ENCODE data around the gene EXOC6B.

Gene EXOC6B

GRCh38 chr2:72825257-72826155, at the start of gene EXOC6B:
Gene EXOC6B (minus strand): TSS chr2:72826033.
- peak; percentile 87 to 88 for DNase-seq

DNA sequence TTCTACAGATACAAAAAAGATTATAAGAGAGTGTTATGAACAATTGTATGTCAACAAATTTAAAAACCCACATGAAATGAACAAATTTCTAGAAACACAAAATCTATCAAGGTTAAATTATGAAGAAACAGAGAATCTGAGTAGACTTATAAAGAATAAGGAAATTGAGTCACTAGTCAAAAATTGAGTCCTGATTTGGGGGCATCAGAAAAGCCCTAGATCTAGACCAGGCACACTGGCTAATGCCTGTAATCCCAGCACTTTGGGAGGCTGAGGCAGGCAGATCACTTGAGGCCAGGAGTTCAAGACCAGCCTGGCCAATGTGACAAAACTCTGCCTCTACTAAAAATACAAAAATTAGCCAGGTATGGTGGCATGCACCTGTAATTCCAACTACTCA, 46.0 kb upstream of the EXOC6B start:
- no peak for DNase-seq

- no peak for DNase-seq
Observed at GRCh38 chr2:72871060-72871459, 45.2 kb upstream of the EXOC6B start.

- DNase-seq, result no peak
Observed at GRCh38 chr2:72864500-72864899, 38.7 kb upstream of the EXOC6B start.

DNA sequence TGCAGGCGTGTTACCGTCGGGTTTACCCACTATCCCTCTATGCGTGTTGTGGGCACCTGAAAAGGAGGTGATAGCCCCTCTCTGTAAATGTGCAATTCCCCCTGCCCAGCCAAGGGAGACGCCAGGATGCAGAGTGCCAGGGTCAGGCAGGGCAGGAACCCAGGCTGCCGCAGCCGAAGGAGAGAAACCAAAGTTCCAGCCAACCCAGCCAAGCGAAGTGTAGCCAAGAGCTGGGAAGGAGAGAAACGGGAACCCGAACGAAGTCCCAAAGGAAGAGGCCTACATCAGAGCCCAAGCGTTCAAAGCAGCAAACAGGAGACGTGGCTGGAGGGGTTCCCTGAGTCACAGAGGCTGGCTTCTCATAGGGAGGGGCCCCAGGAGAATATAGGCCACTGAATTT, 37.2 kb upstream of the EXOC6B start:
- DNase-seq, result no peak

DNA sequence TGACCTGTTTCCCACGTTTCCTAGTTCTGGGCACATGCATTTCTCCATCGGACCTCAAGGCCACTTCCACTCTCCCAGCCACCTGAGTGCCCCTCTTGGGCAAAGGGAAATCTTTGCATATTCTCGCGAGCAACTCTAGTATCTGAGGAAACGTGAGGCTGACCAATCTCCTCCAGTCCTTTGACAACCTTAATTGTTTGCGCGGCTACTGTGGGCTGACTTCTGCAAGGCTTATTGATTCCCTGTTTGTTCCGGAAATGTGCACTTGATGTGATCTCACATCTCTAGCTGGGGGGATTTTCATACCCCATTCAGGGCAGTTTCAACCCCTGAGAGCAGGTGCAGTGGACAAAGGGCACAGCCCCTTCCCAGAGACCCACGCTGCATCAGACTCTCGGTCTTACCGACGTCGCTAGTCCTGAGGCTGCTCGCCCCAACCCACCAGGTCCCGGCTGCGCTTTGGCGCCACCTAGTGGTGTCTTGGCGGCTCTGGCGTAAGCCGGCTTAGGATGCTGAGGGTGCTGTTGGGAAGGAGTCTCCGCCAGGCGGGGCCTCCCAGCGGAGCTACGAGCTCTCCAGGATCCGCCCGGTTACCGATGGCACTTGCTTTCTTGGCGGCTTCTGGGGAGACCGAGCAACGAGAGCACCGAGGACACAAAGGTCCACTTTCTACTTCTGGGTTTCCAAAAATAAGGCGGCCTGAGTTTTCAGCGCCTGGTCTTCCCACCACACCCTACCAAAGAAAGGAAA, 36.6 kb upstream of the EXOC6B start:
- DNase-seq, result peak; percentile 93

DNA sequence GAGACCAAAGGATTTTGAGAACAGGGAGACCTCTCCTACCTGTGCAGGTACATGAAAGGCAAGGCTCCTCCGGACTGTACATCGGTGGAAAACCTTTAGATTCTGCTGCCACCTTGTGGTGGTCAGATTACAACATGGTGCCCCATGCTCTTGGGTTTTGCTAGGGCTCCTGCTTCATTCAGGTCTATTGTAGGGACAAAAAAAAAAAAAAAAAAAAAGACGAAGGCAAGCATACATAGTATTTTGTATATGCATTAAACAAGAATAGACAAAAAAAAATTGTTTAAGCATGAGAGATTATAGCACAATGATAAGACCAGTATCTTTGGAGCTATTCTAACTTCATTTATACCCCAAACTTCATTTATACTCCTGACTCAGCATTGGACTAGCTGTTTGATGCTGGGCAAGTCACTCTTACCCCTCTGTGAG, 34.0 kb upstream of the EXOC6B start:
- DNase-seq, result peak; percentile 52 to 75

- DNase-seq, result no peak
Observed at GRCh38 chr2:72851333-72851732, 25.5 kb upstream of the EXOC6B start.

DNA sequence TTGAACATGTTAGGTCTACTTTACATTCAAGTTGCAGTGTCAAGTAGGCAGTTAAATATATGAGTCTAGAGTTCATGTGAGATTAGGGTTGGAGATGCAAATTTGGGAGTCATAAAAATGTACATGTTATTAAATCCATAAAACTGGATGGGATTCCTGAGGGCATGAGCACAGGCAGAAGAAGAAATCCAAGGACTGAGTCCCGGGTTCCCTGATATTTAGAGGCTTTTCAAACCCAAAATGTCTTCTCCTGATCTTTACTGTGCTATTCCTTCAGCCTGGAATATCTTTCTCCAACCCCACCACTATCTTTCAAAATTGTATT, 23.3 kb upstream of the EXOC6B start:
- no peak for DNase-seq

DNA sequence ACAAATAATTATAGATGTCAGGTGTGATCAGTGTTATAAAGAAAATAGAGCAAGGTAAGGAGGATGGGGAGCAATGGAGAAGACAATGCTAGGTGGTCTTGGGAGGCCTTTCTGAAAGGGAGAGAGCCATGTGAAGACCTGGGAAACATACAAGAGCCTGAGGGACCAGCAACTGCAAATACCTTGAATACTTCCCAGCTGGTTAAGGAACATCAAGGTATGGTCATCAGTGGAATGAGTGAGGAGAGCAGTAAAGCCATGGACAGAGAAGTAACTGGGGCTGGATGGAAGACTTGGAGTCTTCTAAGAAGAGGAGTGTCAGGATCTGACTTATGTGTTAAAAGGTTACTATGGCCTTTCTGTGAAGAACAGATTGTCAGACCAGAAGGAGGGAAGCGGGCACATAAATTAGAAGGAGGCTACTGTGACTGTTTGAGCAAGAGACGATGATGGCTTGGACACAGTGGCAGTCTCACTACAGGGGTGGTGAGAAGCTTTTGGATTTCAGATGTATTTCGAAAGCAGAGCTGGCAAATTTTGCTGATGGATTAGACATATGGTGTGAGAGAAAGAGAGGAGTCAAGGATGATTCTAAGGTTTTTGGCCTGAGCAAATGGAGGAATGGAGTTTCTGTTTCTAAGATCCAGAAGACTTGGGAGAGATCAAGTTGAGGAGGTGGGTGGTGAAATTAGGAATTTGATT, 22.8 kb upstream of the EXOC6B start:
- DNase-seq, result no peak

DNA sequence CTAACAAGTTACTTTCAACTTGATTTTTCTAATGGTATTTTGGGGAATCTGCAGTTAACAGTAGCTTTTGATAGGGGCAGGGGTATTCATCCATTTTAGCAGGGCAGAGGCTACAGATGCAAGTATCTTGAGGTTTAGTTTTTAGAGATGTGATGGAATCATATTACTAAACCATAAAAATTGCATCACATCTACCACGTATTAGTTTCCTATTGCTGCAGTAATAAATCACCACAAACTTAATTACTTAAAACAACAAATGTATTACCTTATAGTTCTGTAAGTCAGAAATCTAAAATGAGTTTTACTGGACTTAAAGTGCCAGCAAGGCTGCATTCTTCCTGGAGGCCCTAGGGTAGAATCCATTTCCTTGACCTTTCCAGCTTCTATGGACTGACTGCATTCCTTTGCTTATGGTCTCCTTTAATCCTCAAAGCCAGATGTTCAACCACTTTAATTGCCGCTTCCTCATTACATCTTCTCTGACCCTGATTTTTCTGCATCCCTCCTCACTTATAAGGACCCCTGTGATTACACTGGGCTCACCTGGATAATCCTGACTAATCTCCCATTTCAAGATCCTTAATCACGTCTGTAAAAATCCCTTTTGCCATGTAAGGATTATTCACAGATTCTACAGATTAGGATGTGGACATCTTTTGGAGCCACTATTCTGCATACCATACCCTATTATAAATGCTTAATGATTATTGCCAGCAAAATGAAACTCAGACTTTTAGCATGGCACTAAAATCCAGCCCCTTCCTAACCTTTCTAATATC, 21.9 kb upstream of the EXOC6B start:
- DNase-seq, result no peak

DNA sequence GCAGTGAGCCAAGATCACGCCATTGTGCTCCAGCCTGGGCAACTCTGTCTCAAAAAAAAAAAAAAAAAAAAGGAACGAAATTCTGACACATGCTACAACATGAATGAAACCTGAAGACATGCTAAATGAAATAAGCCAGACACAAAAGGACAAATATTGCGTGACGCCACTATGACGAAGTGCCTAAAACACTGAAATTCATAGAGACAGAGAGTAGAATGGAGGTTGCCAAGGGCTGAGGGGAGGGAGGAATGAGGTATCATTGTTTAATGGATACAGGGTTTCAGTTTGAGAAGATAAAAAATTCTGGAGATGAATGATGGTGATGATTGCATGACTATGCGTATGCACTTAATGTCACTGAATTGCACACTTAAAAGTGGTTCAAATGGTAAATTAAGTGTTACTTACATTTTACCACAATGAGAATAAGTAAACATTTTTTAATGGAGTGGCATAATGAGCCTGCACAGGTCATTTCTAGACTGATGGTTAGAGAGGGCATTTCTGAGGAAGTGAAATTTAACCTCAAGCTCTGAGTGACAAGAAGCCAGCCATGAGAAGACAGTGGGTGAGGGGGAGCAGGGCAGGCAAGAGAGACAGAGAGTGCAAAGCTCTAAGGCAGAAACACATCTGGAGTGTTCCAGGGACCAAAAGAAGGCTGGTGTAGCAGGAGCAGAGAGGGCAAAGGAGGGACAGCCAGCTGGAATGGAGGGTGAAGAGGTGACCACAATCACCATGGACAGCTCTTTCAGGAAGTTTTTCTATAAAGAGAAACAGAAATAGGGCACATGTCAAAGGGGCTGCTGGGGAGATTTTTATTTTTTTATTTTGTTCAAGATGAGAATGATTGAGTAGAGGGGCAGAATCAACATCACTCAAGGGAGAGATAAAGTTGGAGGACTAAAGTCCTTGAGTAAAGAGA, 20.6 kb upstream of the EXOC6B start:
- no peak for DNase-seq

DNA sequence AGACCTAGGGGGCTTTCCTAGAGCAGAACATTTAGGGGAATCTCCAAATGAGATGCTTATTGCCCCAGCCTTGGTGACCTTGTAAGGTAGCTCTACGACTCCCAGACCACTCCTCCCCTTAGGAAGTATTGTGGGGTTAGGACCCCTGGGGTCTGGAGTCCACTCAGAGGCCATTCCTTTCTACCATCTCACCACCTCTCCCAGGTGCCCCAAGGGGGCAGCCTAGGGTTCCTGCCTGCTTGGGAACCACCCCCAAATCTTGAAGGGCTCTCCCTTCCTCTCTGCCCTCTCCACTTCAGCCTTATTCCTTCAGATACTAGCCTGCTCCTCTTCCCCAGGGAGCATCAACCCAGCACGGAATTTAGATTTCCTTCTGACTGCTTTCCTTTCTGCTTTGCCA, 17.5 kb upstream of the EXOC6B start:
- DNase-seq, result no peak

- DNase-seq, result peak in 1 of 2 experiments; percentile 22
Observed at GRCh38 chr2:72841462-72842125, 15.8 kb upstream of the EXOC6B start.

- no peak for DNase-seq
Observed at GRCh38 chr2:72840066-72840465, 14.2 kb upstream of the EXOC6B start.

DNA sequence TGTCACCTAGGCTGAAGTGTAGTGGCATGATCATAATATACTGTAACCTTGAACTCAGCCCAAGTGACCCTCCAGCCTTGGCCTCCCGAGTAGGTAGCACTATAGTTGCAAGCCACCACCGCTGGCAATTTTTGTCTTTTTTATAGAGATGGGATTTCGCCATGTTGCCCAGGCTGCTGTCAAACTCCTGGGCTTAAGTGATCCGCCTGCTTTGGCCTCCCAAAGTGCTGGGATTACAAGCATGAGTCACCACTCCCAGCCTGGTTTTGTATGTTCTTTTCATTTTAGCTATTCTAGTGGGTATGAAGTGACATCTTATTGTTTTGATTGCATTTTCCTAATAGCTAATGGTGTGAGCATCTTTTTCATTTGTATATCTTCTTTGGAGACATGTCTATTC, 11.3 kb upstream of the EXOC6B start:
- no peak for DNase-seq

- DNase-seq, result no peak
Observed at GRCh38 chr2:72835403-72835802, 9.6 kb upstream of the EXOC6B start.

DNA sequence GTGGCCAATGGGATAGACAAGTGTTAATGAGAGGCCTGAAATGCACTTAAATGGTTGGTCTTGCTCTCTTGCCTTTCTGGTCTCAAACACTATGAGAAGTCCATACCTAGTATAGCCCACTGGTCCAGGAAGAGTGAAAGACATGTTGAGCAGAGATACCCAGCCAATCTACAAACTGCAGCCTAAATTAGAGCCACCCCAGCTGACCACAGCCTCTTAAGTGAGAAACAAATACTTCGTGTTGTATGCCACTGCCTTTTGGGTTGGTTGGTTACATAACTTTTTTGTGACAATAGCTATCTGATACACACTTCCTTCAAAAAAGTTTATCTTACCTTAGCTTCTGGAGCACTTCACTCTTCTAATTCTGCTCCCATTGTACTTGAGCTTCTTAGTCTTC, 8.8 kb upstream of the EXOC6B start:
- no peak for DNase-seq

- no peak for DNase-seq
Observed at GRCh38 chr2:72833084-72833714, 7.4 kb upstream of the EXOC6B start.

- no peak for DNase-seq
Observed at GRCh38 chr2:72830273-72830672, 4.4 kb upstream of the EXOC6B start.
